ENCODE data around the gene MCCC1.

- no peak for TF ChIP-seq CTCF (conservative IDR thresholded peaks at IDR 0.05)
- TF ChIP-seq EZH2 (IDR thresholded peaks at IDR 0.05; ENCODE audit: low read depth): no peak
These were observed 133.4 kb downstream of the MCCC1 start for GRCh38 chr3:182965861-182966366.

Measured in PC-9 (cell line).